HG02852 (cell line): ENCODE data around the gene SURF6.
"Not testable (repeated sequence)": the region's sequence is repeated elsewhere in the genome, so short reads cannot be mapped to it uniquely, and the experiment has no call there.

Source experiments
- ATAC-seq: cut with Tn5 transposase; IDR thresholded peaks from one replicate; pipeline ENCODE4 v1.9.1; 2021; ENCODE audit warnings: mild to moderate bottlenecking, moderate library complexity; ENCODE audit not compliant: unreplicated experiment

Gene SURF6

DNA sequence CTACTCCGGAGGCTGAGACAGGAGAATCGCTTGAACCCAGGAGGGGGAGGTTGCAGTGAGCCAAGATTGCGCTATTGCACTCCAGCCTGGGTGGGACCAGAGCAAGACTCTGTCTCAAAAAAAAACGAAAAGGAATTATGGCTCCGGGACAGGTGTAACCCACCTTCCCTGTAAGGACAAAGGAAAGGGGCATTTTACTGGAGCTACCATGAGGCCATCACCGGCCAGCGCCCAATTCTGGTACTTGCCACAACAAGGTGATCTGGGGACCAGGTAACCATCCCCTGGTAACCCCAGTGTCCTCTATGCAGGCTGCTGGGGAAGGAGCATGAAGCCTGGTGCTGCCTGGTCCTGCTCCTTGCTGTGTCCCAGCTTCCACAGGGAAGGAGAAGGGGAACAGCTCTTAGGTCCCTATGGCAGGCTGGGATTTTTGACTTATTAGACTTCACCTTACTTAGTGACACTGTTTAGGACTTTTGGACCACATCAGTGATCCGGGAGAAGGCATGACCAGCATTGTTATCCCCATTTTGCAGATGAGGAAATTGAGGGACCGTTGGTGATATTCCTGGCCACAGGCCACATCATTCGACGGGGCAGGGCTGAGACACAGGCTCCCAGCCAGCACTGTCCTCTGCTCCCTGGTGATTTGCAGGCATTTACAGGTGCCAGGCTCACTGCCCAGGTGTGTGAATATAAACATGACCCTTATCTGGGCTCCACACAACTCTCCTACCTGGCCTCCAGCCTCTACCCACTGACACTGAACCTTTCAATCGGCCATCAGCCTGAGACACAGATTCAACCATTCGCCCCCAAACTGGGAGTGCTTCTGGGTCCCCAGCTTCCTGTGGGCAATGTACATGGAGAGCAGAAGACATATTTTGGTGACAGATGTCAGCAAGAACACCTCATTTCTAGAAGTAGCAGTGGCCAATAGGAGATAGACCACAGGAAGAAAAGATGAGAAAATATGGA, 34.4 kb downstream of the SURF6 start:
- no peak for ATAC-seq

DNA sequence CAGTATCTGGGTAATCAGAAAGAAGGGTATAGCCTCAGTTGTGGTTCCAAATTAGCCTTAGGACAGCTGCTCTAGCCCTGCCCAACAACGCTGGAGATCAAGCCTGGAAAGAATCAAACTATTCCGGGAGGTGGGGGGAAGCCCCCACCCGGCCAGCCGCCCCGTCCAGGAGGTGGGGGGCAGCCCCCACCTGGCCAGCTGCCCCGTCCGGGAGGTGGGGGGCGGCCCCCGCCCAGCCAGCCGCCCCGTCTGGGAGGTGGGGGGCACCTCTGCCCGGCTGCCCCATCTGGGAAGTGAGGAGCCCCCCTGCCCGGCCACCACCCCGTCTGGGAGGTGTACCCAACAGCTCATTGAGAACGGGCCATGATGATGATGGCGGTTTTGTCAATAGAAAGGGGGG, 36.0 kb downstream of the SURF6 start:
- not testable (repeated sequence) for ATAC-seq

DNA sequence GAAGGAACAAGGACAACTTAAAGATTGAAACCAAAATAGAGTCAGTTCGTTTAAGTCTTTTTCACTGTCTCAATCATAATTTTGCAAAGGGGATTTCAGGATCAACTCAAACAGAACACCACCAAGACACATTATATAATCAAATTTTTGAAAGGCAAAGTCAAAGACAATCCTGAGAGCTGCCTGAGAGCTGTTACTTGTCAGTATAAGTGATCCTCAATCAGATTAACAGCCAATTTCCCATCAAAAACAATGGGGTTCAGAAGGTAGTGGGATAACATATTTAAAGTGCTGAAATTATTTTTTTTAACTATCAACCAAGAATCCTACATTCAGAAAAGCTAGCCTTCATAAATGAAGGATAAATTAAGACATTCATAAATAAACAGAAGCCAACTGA, 41.7 kb downstream of the SURF6 start:
- ATAC-seq, result no peak

DNA sequence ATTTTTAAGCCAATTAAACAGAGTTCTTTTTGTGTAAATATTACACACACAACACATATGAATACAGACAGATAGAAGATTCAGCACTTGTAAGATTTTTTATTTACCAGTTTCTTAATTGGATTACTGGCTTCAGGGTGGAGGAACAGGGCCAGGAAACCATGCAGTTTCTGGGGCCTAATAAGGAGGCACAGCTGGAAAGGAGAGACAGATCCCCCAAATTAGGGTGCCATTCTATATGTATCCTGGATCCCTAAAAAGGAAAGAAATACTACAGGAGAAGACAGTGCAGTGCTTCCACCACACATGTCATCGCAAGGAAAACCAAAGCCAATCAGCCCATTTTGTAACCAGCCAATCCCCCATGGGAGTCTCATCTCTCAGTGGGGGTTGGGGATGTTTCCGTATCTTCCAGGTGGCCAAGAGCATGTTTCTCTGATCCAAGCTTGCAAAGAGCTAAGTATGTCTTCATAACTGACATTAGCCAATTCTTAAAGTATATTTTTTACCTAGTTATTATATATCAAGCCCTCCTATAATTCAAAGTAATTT, 45.2 kb downstream of the SURF6 start:
- no peak for ATAC-seq

DNA sequence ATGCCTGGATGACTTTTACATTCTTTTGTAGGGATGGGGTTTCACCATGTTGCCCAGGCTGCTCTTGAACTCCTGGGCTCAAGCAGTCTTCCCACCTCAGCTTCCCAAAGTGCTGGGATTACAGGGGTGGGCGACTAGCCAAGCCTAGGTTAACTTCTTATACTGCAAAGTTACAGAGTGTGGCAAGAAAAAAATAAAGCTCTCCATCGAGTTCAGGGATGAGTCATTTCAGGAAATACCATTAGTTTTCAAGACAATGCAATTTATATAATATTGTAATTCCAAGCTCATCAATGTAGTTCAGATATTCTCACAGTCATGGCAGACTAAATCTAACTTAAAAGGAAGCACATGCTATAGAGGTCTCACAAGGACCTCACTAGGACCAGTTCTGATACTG, 49.5 kb downstream of the SURF6 start:
- no peak for ATAC-seq

DNA sequence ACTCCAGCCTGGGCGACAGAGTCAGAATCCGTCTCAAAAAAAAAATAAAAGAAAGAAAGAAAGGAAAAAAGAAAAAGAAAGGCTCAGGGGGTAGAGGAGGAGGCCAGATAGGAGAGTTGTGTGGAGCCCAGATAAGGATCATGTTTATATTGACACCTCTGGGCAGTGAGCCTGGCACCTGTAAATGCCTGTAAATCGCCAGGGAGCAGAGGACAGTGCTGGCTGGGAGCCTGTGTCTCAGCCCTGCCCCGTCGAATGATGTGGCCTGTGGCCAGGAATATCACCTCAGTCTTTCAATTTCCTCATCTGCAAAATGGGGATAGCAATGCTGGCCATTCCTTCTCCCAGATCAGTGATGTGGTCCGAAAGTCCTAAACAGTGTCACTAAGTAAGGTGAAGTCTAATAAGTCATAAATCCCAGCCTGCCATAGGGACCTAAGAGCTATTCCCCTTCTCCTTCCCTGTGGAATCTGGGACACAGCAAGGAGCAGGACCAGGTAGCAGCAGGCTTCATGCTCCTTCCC, 50.7 kb downstream of the SURF6 start:
- no peak for ATAC-seq

DNA sequence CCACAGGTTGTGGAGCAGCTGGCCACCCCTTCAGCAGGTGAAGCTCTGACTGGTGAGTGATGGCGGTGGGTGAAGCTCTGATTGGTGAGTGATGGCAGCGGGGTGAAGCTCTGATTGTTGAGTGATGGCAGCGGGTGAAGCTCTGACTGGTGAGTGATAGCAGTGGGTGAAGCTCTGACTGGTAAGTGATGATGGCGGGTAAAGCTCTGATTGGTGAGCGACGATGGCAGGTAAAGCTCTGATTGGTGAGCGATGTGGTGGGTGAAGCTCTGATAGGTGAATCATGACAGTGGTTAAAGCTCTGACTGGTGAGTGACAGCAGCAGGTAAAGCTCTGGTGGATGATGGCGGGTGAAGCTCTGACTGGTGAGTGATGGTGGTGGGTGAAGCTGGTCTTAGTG, 51.6 kb downstream of the SURF6 start:
- ATAC-seq, result no peak

DNA sequence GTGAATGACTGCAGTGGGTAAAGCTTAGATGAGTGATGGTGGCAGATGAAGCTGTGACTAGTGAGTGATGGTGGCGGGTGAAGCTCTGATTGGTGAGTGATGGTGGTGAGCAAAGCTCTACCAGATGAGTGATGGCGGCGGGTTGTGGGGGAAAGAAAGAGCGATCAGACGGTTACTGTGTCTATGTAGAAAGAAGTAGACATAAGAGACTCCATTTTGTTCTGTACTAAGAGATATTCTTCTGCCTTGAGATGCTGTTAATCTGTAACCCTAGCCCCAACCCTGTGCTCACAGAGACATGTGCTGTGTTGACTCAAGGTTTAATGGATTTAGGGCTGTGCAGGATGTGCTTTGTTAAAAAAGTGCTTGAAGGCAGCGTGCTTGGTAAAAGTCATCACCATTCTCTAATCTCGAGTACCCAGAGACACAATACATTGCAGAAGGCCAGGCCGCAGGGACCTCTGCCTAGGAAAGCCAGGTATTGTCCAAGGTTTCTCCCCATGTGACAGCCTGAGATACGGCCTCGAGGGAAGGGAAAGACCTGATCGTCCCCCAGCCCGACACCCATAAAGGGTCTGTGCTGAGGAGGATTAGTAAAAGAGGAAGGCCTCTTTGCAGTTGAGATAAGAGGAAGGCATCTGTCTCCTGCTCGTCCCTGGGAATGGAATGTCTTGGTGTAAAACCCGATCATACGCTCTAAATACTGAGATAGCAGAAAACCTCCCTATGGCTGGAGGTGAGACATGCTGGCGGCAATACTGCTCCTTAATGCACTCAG, 52.5 kb downstream of the SURF6 start:
- ATAC-seq, result not testable (repeated sequence)

DNA sequence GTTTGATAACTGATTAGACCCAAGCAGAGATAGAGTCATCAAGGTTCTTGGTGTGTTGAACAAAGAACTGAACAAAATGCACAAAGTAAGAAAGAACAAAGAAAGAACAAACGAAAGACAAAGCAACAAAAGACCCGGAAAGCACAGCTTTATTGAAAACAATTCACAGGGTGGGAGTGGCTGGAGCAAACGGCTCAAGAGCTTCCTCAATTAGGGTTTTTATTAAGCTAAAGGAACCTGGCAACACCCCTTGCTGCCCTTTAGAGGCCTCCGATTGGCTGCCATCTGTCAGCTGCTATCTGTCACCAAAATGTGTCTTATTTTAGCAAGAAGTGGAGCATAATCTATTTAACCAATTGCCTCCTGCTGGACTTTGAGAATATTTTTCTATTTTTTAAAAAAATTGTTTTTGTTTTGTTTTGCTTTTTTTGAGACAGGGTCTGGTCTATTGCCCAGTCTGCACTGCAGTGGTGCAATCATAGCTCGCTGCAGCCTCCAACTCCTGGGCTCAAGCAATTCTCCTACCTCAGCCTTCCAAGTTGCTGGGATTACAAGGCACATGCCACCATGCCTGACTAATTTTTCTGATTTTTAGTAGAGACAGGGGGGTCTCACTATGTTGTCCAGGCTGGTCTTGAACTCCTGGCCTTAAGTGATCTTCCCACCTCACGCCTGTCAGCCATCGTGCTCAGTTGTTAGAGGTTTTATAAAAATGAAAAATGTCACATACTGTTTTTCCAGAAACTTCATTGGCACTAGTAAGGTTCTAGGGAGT, 53.3 kb downstream of the SURF6 start:
- no peak for ATAC-seq

DNA sequence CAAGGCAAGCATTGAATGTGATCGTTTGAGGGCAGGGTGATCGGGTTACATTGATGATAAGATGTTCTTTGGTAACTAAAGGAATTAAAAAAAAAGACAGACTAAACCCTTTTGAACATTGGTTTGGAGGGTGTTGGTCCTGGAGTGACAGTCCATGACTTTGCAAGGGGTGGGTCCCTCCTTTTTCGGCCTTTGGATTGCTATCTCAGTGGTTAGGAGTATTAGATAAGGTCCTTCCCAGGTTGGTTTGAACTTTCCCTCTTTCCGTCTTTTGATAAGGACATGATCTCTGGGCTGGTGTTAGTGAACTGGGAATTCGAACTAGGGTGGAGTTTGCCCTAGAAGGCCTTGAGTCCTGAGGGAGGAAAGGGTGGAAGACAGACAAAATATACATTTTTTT, 55.6 kb downstream of the SURF6 start:
- ATAC-seq, result no peak
